ENCODE results near the gene TARBP1. TPM values are rescaled to one million over a fixed set of nuclear protein-coding genes. Genes with fewer than 3 reads are reported as not detected.
"Not testable (repeated sequence)": the region's sequence is repeated elsewhere in the genome, so short reads cannot be mapped to it uniquely, and the experiment has no call there.

TARBP1 gene
- total RNA-seq, 1 donor, result 20.3 TPM

DNA sequence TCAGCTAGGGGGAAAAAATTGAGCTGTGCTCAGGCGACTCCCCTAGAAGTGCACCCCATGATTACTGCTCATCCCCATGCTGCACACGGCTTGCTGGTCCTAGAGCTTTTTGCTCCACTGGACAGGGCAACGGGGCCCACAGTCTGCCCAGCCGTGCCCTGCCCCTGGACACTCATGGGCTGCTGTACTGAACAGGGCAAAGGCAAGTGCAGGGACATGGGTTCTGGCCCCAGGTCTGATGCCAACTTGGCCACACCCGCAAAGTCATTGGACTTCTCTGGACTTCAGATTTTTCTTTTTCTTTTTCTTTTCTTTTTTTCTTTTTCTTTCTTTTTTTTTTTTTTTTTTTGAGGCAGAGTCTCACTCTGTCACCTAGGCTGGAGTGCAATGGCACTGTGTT, 42.9 kb upstream of the TARBP1 start:
- no peak overlapping the region for H3K4me3 ChIP-seq (ENCODE audit: low read depth, low read length)
- TF ChIP-seq, protein P1, sequence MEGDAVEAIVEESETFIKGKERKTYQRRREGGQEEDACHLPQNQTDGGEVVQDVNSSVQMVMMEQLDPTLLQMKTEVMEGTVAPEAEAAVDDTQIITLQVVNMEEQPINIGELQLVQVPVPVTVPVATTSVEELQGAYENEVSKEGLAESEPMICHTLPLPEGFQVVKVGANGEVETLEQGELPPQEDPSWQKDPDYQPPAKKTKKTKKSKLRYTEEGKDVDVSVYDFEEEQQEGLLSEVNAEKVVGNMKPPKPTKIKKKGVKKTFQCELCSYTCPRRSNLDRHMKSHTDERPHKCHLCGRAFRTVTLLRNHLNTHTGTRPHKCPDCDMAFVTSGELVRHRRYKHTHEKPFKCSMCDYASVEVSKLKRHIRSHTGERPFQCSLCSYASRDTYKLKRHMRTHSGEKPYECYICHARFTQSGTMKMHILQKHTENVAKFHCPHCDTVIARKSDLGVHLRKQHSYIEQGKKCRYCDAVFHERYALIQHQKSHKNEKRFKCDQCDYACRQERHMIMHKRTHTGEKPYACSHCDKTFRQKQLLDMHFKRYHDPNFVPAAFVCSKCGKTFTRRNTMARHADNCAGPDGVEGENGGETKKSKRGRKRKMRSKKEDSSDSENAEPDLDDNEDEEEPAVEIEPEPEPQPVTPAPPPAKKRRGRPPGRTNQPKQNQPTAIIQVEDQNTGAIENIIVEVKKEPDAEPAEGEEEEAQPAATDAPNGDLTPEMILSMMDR (IDR thresholded peaks at IDR 0.05; ENCODE audit: insufficient read depth, low read depth, low read length), result no peak
- DNase-seq (ENCODE audit: low read depth), result no peak

DNA sequence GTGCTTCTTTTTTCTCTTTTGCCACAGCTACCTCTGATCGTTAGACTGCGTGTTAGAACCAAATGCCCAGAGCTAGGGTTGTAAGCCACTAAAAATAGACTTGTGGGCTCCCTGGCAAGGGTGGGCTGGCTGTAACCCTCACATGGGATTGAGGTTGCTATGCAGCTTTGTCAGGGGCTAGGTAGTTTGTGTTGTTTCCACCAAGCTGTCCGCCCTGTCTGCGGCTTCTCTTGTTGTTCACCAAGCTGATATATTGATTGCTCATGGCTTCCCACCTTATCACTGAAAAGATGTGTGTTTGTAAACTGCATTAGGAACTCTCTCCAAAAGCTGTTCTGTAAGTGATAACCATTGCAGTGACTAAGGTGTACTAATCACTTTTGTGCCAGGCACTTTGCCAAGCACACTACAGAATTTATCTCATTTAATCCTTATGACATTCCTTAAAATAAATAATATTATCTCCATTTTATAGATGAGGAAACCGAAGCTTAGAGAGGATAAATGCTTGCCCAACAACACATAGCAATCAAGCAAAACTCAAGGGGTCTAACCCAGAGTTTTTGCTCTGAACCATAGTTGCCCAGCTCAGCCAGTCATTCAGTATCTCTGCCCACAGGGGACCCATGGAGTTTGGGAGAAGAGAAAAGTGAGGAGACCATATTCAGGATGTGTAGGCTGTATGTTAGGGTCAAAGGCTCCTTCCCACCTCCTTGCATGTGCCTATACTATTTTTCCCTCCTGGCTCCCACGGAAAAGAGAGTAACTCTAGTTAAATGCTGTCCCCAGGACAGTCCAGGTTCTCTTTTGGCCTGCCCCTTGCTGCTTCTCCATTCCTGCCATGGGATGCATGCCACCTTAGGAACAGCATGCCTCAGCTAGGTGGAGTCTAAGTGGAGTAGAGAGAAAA, 42.2 kb upstream of the TARBP1 start:
- TF ChIP-seq, protein P1 (IDR thresholded peaks at IDR 0.05; ENCODE audit: insufficient read depth, low read depth, low read length), result no peak
- H3K4me3 ChIP-seq (ENCODE audit: low read depth, low read length), result no peak overlapping the region
- DNase-seq (ENCODE audit: low read depth), result peak; percentile 93

DNA sequence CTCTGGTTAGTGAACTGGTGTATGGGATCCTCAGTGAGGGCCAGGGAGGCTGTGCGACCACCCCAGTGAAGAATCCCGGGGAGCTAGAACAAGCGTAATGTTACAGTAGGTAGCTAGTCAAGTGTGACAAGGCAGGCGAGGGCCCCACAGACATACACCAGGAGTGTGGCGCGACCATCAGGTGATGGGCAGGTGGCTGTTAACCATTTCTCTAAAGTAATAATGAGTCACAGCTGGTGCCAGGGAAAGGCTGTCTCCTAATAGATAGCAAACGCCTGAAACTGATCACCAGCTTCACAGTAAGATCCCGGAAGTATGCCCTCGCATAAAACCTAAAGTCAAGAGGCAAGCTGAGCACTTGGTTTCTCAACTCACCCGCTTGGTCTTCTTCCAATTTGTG, 40.5 kb upstream of the TARBP1 start:
- no peak for DNase-seq (ENCODE audit: low read depth)
- TF ChIP-seq, protein P1 (IDR thresholded peaks at IDR 0.05; ENCODE audit: insufficient read depth, low read depth, low read length), result no peak
- H3K4me3 ChIP-seq (ENCODE audit: low read depth, low read length), result no peak overlapping the region

DNA sequence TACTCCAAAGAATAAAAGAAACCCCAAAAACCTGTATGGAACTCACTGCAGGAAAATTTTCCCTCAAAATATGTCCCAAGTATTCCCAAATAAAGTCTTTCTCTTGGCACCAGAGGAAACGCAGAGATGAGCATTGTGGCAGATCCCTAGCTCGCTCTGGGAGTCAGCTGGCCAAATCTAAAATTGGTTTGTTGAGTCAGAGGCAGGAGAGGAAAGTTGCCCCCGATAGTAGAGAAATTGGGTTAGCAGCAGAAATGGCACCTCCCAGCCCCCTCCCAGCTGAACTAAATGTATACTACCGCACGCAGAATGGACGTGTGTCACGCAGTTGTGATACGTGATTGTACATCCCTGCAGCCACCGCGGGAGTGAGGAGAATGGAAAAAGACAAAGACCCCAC, 39.9 kb upstream of the TARBP1 start:
- TF ChIP-seq, protein P1 (IDR thresholded peaks at IDR 0.05; ENCODE audit: insufficient read depth, low read depth, low read length), result no peak
- no peak for DNase-seq (ENCODE audit: low read depth)
- H3K4me3 ChIP-seq (ENCODE audit: low read depth, low read length), result no peak overlapping the region

DNA sequence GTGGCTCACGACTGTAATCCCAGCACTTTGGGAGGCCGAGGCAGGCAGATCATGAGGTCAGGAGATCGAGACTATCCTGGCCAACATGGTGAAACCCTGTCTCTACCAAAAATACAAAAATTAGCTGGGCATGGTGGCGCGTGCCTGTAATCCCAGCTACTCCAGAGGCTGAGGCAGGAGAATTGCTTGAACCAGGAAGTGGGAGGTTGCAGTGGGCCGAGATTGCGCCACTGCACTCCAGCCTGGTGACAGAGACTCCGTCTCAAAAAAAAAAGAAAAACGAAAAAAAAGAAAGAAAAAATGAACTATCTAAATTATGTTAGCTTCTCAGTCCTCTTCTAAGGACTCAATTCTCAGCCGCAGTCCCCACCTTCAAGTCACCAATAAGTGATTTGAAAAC, 39.1 kb upstream of the TARBP1 start:
- not testable (repeated sequence) for H3K4me3 ChIP-seq (ENCODE audit: low read depth, low read length); DNase-seq (ENCODE audit: low read depth)

DNA sequence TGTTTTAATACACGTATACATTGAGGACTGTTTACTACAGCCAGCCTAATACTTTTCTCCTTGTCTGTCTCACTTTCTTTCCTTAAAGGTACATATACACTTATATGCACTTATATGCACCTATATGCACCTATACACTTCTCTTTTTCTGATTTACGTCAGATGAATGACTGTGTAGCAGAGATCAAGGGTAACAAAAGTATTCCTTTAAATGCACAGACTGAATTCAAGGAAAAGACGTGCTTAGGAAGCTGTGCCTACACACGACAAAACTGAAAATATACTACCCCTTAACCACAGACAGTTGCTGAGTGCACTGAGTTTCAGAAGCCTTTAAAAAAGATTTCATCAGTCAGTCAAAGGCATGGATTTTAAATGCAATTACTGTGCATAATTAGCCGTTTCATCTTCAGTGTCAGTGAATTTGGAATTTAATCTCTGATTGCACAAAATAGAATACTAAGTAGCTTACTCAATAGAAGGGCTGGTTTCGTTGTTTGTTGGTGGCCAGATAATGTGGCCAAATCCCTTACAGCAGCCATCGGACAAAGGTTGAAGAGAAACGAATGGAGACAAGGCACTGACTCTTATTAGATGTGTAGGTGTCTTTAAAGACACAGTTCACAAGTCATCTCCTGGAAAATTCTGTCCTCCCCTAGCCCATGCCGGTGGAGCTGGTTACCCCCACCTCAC, 38.3 kb upstream of the TARBP1 start:
- TF ChIP-seq, protein P1 (IDR thresholded peaks at IDR 0.05; ENCODE audit: insufficient read depth, low read depth, low read length), result no peak
- no peak overlapping the region for H3K4me3 ChIP-seq (ENCODE audit: low read depth, low read length)
- no peak for DNase-seq (ENCODE audit: low read depth)

DNA sequence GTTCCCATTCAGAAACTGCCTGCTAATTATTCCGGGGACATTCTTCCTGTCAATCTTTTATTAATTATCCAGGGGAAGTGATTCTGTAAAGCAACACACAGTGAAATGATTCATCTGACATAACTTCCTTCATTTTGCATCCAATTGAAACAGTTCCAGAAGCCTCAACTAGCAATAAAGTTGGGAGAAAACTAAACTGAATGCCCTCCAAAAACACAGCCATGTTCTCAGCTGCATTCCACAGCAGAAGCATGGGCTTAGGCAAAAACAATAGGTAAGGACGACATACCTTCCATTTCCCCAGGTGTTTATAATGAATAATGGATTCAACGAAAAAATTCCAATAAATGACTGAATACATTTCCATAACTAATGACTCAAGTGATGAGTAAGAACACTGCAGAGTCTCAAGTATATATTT, 36.9 kb upstream of the TARBP1 start:
- TF ChIP-seq, protein P1 (IDR thresholded peaks at IDR 0.05; ENCODE audit: insufficient read depth, low read depth, low read length), result no peak
- H3K4me3 ChIP-seq (ENCODE audit: low read depth, low read length), result no peak overlapping the region
- DNase-seq (ENCODE audit: low read depth), result peak; percentile 48

All from fibroblast of villous mesenchyme (primary cell).